Measurements from ENCODE around the gene SUFU.

GRCh38 chr10:102593074-102593803 is 89.5 kb downstream of the SUFU start:
- TF ChIP-seq CTCF (conservative IDR thresholded peaks at IDR 0.05; ENCODE audit: low read depth, low read length) (no peak), NFE2L2 (IDR thresholded peaks at IDR 0.05; ENCODE audit: low read depth, low read length) (no peak), RAD21 (IDR thresholded peaks at IDR 0.05; ENCODE audit: low read length) (no peak), CEBPB (IDR thresholded peaks at IDR 0.05; ENCODE audit: low read depth, low read length) (no peak), MXI1 (IDR thresholded peaks at IDR 0.05; ENCODE audit: borderline replicate concordance, low read depth, low read length) (no peak), ELK1 (IDR thresholded peaks at IDR 0.05; ENCODE audit: borderline replicate concordance, low read depth, low read length) (no peak), MAFK (IDR thresholded peaks at IDR 0.05; ENCODE audit: low read depth, low read length) (no peak), POLR2A (IDR thresholded peaks at IDR 0.05; ENCODE audit: low read depth, low read length) (no peak), USF2 (IDR thresholded peaks at IDR 0.05; ENCODE audit: low read depth, low read length) (no peak), RFX5 (IDR thresholded peaks at IDR 0.05; ENCODE audit: low read depth, low read length) (no peak)

Data from IMR-90 (cell line).